ENCODE data around the gene HDAC7.

- no peak for TF ChIP-seq ZC3H10 (CRISPR knock-in tag; IDR thresholded peaks at IDR 0.05)
- TF ChIP-seq ZFP30 (CRISPR knock-in tag; IDR thresholded peaks at IDR 0.05) = no peak
- TF ChIP-seq GLIS3 (CRISPR knock-in tag; IDR thresholded peaks at IDR 0.05) = no peak
- TF ChIP-seq, protein P1, sequence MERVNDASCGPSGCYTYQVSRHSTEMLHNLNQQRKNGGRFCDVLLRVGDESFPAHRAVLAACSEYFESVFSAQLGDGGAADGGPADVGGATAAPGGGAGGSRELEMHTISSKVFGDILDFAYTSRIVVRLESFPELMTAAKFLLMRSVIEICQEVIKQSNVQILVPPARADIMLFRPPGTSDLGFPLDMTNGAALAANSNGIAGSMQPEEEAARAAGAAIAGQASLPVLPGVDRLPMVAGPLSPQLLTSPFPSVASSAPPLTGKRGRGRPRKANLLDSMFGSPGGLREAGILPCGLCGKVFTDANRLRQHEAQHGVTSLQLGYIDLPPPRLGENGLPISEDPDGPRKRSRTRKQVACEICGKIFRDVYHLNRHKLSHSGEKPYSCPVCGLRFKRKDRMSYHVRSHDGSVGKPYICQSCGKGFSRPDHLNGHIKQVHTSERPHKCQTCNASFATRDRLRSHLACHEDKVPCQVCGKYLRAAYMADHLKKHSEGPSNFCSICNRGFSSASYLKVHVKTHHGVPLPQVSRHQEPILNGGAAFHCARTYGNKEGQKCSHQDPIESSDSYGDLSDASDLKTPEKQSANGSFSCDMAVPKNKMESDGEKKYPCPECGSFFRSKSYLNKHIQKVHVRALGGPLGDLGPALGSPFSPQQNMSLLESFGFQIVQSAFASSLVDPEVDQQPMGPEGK (CRISPR knock-in tag; IDR thresholded peaks at IDR 0.05; ENCODE audit: borderline replicate concordance) = no peak
- TF ChIP-seq CSDC2 (CRISPR knock-in tag; IDR thresholded peaks at IDR 0.05) = no peak
- no peak for TF ChIP-seq ARNTL (CRISPR knock-in tag; IDR thresholded peaks at IDR 0.05; ENCODE audit: borderline replicate concordance, low read depth)
- TF ChIP-seq ESRRG (CRISPR knock-in tag; IDR thresholded peaks at IDR 0.05) = no peak
- TF ChIP-seq TCF4 (CRISPR knock-in tag; IDR thresholded peaks at IDR 0.05; ENCODE audit: borderline replicate concordance) = no peak
- no peak for TF ChIP-seq CSRNP3 (CRISPR knock-in tag; IDR thresholded peaks at IDR 0.05)
- TF ChIP-seq ZNF8 (CRISPR knock-in tag; IDR thresholded peaks at IDR 0.05) = no peak
- TF ChIP-seq ZFP3 (CRISPR knock-in tag; IDR thresholded peaks at IDR 0.05) = no peak
- no peak for TF ChIP-seq RARB (CRISPR knock-in tag; IDR thresholded peaks at IDR 0.05)
- no peak for TF ChIP-seq OSR1 (CRISPR knock-in tag; IDR thresholded peaks at IDR 0.05)
- no peak for TF ChIP-seq CREB5 (CRISPR knock-in tag; IDR thresholded peaks at IDR 0.05; ENCODE audit: low read depth)
Measured at GRCh38 chr12:47790676-47791350, 28.9 kb downstream of the HDAC7 start.
